ENCODE measurements around the gene ZNF521.

DNA sequence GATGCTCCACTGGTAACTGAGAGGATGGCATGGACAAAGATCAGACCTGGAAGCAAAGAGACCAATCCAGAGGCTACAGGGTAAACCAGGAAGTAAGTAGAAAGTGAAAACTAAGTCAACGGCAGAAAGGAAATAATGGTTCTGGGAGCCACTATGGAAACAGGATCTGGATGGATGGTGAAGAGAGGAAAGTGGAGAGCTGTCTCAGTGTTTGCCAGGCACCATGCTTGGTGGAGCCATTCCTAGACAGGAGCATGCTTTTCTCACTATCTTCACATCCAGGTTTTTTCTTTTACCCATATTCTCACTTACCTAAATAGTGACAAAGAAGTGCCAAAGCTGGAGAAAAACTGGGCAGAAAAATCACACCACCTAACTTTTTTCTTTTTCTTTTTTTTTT, 22.2 kb downstream of the ZNF521 start:
- TF ChIP-seq, protein P1, sequence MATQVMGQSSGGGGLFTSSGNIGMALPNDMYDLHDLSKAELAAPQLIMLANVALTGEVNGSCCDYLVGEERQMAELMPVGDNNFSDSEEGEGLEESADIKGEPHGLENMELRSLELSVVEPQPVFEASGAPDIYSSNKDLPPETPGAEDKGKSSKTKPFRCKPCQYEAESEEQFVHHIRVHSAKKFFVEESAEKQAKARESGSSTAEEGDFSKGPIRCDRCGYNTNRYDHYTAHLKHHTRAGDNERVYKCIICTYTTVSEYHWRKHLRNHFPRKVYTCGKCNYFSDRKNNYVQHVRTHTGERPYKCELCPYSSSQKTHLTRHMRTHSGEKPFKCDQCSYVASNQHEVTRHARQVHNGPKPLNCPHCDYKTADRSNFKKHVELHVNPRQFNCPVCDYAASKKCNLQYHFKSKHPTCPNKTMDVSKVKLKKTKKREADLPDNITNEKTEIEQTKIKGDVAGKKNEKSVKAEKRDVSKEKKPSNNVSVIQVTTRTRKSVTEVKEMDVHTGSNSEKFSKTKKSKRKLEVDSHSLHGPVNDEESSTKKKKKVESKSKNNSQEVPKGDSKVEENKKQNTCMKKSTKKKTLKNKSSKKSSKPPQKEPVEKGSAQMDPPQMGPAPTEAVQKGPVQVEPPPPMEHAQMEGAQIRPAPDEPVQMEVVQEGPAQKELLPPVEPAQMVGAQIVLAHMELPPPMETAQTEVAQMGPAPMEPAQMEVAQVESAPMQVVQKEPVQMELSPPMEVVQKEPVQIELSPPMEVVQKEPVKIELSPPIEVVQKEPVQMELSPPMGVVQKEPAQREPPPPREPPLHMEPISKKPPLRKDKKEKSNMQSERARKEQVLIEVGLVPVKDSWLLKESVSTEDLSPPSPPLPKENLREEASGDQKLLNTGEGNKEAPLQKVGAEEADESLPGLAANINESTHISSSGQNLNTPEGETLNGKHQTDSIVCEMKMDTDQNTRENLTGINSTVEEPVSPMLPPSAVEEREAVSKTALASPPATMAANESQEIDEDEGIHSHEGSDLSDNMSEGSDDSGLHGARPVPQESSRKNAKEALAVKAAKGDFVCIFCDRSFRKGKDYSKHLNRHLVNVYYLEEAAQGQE (IDR thresholded peaks at IDR 0.05; ENCODE audit: low read depth), result no peak
- TF ChIP-seq EGR1 (IDR thresholded peaks at IDR 0.05), result no peak
- no peak for TF ChIP-seq YY1 (IDR thresholded peaks at IDR 0.05; ENCODE audit: low read depth)
- TF ChIP-seq RAD21 (IDR thresholded peaks at IDR 0.05; ENCODE audit: low read depth), result no peak
- TF ChIP-seq ZBTB7A (IDR thresholded peaks at IDR 0.05; ENCODE audit: low read depth), result no peak
- no peak for TF ChIP-seq MAX (IDR thresholded peaks at IDR 0.05)
- TF ChIP-seq EP300 (IDR thresholded peaks at IDR 0.05; ENCODE audit: borderline replicate concordance), result no peak
- no peak for TF ChIP-seq TAF1 (IDR thresholded peaks at IDR 0.05; ENCODE audit: low read depth)
